RWPE2 (cell line): ENCODE results near the gene RGS7.
A peak's percentile ranks its signal among the peaks of the same experiment; 100 is the strongest.

Experiments used
- ATAC-seq: fragments of 200-7000 bp; cut with Tn5 transposase; 3 replicates; pipeline ENCODE4 v1.9.1; 2021; ENCODE audit warnings: low read depth
- DNase-seq: peaks from one replicate; pipeline ENCODE4 v3.0.0-alpha.2; 2020; ENCODE audit warnings: low spot score
- H3K27ac ChIP-seq: fragments of 450-650 bp; 2 replicates; pipeline ENCODE4 v1.5.1; 2017; ENCODE audit warnings: mild to moderate bottlenecking; ENCODE audit not compliant: poor library complexity, severe bottlenecking
- H3K27me3 ChIP-seq: fragments of 250-450 bp; sonication (Bioruptor Pico); 2 replicates; pipeline ENCODE4 v1.5.1; 2021; ENCODE audit warnings: mild to moderate bottlenecking, moderate library complexity; ENCODE audit not compliant: insufficient read depth, poor library complexity, severe bottlenecking
- H3K36me3 ChIP-seq: fragments of 250-450 bp; sonication (Bioruptor Pico); 2 replicates; pipeline ENCODE4 v1.5.1; 2020; ENCODE audit warnings: low read depth, mild to moderate bottlenecking, moderate library complexity
- H3K4me1 ChIP-seq: fragments of 250-450 bp; sonication (Bioruptor Pico); 2 replicates; pipeline ENCODE4 v1.5.1; 2021; ENCODE audit warnings: mild to moderate bottlenecking, moderate library complexity; ENCODE audit not compliant: insufficient read depth, poor library complexity, severe bottlenecking
- H3K4me3 ChIP-seq: fragments of 250-450 bp; sonication (Bioruptor Pico); 2 replicates; pipeline ENCODE4 v1.5.1; 2021; ENCODE audit warnings: mild to moderate bottlenecking, moderate library complexity; ENCODE audit not compliant: severe bottlenecking
- H3K9me3 ChIP-seq: fragments of 250-450 bp; sonication (Bioruptor Pico); 2 replicates; pipeline ENCODE4 v1.5.1; 2021; ENCODE audit warnings: mild to moderate bottlenecking, moderate library complexity; ENCODE audit not compliant: severe bottlenecking
- TF ChIP-seq, protein P1 (sequence below): fragments of 450-650 bp; IDR thresholded peaks from one replicate; pipeline ENCODE4 v1.5.1; 2017; ENCODE audit warnings: mild to moderate bottlenecking, moderate library complexity; ENCODE audit not compliant: poor library complexity, severe bottlenecking

The RGS7 gene

DNA sequence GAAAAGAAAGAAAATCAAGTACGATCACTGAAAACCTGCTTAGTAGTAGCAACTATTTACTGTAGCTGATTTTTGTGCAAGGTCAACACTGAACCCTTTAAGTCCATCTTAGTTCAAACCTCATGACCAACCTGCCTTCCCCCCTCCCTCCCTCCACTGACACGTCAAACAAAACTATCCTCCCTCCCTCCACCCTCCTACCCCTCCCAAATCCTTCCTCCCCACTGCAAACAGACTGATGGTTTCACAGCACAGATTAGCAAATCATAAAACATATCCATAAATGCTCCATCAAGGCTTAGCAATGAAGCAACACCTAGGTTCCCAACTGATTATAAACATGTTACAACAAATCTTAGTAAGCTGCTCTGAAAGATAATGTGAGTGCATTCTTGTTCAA, 580.8 kb downstream of the RGS7 start:
- DNase-seq (no peak), ATAC-seq (no peak; the same call in 2 of the 3 replicates)
- peaks cover 8% of the 10 kb centered on the region for H3K4me1 ChIP-seq
- H3K27ac ChIP-seq = no peak overlapping the region
- no peaks in the 10 kb centered on the region for H3K36me3 ChIP-seq
- H3K27me3 ChIP-seq = no peaks in the 10 kb centered on the region
- H3K9me3 ChIP-seq = no peaks in the 10 kb centered on the region
- H3K4me3 ChIP-seq = no peak overlapping the region
- TF ChIP-seq, protein P1, sequence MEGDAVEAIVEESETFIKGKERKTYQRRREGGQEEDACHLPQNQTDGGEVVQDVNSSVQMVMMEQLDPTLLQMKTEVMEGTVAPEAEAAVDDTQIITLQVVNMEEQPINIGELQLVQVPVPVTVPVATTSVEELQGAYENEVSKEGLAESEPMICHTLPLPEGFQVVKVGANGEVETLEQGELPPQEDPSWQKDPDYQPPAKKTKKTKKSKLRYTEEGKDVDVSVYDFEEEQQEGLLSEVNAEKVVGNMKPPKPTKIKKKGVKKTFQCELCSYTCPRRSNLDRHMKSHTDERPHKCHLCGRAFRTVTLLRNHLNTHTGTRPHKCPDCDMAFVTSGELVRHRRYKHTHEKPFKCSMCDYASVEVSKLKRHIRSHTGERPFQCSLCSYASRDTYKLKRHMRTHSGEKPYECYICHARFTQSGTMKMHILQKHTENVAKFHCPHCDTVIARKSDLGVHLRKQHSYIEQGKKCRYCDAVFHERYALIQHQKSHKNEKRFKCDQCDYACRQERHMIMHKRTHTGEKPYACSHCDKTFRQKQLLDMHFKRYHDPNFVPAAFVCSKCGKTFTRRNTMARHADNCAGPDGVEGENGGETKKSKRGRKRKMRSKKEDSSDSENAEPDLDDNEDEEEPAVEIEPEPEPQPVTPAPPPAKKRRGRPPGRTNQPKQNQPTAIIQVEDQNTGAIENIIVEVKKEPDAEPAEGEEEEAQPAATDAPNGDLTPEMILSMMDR = no peak

DNA sequence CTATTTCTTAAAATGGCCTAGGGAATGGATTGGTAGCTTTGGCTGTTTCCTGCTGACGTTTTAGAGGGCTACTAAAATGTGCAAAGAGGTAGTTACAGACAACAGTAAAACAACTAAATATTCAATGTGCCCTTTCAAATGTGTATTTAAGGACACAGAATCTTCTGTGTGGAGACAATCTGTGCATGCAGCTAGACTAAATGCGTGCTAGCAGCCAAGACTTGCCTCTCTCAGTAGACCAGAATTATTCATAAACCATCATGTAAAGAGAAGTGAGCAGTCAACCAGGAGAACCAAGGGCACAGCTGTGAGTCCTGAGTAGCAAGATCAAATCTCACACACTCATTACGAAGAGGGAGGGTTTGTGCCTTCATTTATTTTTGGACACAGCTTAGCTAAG, 584.9 kb downstream of the RGS7 start:
- TF ChIP-seq, protein P1 = no peak
- Histone ChIP-seq H3K27me3 (no peaks in the 10 kb centered on the region), H3K36me3 (no peaks in the 10 kb centered on the region), H3K4me3 (no peak overlapping the region), H3K9me3 (no peaks in the 10 kb centered on the region), H3K4me1 (peaks cover 8% of the 10 kb centered on the region), H3K27ac (no peak overlapping the region)
- DNase-seq = no peak
- ATAC-seq = no peak

DNA sequence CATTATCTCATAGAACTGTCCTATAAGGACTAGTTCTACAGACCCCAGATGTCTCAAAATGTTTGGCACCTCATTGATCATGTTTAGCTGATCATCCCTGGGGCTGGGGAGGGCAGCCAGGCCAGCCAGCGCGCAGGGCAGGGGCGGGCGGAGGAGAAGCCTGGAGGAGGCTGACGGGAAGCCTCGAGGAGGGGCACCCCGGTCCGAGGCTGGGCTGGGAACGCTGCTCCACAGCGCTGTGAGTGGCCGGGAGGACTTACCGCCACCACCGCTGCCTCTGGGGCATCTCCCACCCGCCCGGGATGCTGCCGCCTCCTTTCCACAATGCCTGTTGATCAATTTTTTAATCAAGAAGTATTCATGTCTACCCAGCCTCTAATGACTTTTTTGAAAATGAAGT, 585.6 kb downstream of the RGS7 start:
- no peaks in the 10 kb centered on the region for H3K27me3 ChIP-seq
- H3K9me3 ChIP-seq = no peaks in the 10 kb centered on the region
- DNase-seq (no peak), ATAC-seq (no peak)
- no peaks in the 10 kb centered on the region for H3K36me3 ChIP-seq
- H3K27ac ChIP-seq = no peak overlapping the region
- TF ChIP-seq, protein P1 = no peak
- peaks cover 10% of the 10 kb centered on the region for H3K4me1 ChIP-seq
- no peak overlapping the region for H3K4me3 ChIP-seq

DNA sequence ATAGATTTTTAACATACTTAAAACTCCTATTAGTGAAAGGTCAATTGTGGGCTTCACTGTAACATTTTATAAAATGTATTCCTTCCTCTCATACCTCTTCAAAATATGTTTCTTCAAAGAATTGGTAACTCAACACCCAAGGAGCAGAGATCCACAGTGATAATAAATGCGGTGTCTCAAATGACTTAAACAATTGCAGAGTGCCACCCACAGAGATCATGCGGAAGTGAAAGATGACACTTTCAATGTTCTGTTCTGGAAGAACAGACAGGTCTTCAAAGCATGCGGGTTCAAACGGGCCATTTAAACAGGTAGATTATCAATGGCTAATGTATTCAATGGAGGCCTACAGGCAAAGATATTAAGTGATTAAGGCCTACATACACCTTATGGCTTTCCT, 588.0 kb downstream of the RGS7 start:
- Histone ChIP-seq H3K27ac (no peak overlapping the region), H3K4me1 (peaks cover 20% of the 10 kb centered on the region), H3K4me3 (no peak overlapping the region), H3K27me3 (no peaks in the 10 kb centered on the region), H3K9me3 (no peaks in the 10 kb centered on the region), H3K36me3 (no peaks in the 10 kb centered on the region)
- ATAC-seq (no peak), DNase-seq (no peak)
- TF ChIP-seq, protein P1 = no peak

DNA sequence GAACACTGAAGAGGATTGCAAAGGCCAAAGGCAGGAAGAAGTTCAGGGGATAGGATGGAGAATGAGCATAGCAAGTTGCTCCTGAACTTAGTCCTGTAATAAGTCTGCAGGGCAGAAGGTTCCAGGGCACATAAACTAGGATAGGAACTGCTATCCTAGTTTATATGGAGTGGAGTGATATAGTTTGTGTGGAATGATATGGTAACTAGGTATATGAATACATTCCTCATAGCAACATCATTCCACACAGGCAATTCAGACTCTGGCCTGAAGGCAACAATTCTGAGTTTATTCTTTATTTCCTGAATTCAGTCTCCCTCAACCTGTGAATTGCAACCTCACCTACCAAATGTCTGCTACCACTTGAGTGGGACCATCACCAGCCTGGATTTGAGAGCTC, 590.2 kb downstream of the RGS7 start:
- DNase-seq = no peak
- H3K4me3 ChIP-seq = no peak overlapping the region
- H3K27me3 ChIP-seq = no peaks in the 10 kb centered on the region
- peaks cover 20% of the 10 kb centered on the region for H3K4me1 ChIP-seq
- no peaks in the 10 kb centered on the region for H3K36me3 ChIP-seq
- no peaks in the 10 kb centered on the region for H3K9me3 ChIP-seq
- H3K27ac ChIP-seq = no peak overlapping the region
- TF ChIP-seq, protein P1 = no peak
- ATAC-seq = peak; percentile 36; the same call in 1 of the 3 replicates
